Measurements from ENCODE around the gene FANCM.

GRCh38 chr14:45128963-45129629, 6.6 kb upstream of the FANCM start:
- TF ChIP-seq CTCF (IDR thresholded peaks at IDR 0.05) = no peak
- TF ChIP-seq POLR2A (IDR thresholded peaks at IDR 0.05) = no peak

Data from testis (tissue), 2 donors.